Measurements from ENCODE around the gene CDH4.

Gene CDH4

DNA sequence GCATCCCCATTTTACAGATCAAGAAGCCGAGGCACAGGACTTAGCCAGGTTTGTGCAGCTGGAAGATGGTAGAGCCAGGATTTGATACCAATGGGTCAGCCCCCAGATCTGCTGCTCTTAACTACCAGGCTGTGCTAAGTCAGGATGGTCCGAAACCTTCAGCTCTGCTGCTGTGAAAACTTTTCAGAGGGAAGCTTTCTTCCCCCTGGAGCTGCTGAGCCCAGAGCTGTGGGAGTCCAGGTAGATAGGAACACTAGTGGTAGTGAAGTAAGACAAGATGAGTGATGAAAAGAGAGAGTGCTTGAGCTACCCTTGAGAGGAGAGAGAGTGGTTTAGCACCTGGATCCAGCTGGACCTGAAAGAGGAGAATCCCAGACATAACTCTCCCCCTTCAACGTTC lies 230.8 kb downstream of the CDH4 start:
- DNase-seq (ENCODE audit: low read depth in 1 of 2, low spot score in 1 of 2) = no peak

DNA sequence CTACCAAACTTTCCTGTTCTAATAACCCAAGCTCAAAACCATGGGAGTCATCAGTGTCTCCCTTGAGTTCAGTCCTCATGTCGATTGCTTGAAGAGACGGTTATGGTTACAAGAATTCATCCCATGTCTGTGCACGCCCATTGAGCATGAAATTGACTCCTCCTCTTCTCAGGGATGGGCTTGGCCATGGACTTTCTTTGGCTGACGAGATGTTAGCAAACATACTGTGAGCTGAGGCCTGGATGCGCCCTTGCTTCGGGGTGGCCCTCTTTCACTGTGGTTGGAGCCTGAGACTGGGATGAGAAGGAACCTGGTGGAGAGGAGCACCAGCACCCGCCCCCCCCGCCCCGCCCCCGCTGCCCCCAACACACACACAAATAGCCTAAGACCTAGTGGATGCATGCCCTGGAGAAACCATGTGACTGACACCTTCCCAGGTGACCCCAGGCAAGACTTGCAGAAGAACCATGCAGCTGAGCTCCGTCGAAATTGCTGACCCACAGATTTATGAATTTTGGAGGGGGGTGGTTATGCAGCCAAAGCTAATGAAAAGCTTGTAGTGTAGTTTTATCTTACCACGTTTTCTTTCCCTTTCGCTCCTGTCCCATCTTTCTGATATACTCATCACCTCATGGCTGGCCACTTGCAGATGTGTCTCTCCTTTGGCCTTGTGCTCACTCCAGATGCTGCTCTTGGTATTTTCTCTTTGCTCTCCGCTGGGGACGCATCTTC lies 231.4 kb downstream of the CDH4 start:
- DNase-seq (ENCODE audit: low read depth in 1 of 2, low spot score in 1 of 2) = no peak

DNA sequence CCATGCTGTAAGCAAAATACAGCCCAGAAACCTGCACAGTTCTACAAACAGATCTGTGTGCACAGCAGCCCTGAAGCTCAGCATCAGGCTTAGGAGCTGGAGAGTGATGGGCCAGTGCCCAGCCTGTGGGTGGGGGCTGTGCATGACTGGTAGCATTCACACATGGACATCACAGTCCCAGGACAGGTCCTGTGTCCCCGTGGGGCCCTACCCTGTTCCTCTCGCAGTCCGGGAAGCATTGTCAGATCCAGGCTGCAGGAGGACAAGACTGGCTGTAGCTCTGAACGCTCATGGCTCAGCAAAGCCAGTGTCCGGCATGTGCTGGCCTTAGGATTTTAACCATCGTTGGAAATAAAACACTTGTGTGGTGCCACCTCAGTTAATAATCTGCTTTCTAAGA lies 234.1 kb downstream of the CDH4 start:
- DNase-seq (ENCODE audit: low read depth in 1 of 2, low spot score in 1 of 2) = no peak

DNA sequence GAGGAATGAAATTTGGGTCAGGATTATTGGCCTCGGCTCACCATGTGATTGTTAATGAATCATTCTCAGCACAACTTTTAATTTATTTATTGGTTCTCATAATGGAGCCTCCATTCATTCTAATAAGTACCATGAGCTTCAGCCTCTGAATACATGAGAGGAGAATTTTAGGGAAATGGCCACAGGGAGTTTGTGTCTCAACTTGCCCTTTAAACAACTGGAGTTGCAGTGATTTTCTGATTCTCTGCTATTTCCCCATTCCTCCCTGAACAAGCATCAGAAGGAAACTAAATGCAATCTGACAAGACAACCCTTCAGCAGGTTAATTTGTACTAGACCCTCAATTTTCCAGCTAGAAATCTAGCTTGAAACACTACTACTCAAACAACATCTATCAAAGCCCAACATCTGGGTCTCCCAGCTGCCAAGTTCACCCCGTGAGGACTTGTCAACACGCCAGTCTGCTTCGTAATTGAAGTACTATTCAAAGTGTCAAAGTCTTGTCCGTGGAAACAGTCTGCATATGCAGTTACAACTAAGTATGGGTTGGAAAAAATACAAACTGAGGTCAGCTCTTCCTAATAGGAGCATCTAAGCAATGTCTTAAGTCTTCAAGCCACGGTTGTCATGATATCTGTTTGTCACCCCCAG lies 235.4 kb downstream of the CDH4 start:
- no peak for DNase-seq (ENCODE audit: low read depth in 1 of 2, low spot score in 1 of 2)

DNA sequence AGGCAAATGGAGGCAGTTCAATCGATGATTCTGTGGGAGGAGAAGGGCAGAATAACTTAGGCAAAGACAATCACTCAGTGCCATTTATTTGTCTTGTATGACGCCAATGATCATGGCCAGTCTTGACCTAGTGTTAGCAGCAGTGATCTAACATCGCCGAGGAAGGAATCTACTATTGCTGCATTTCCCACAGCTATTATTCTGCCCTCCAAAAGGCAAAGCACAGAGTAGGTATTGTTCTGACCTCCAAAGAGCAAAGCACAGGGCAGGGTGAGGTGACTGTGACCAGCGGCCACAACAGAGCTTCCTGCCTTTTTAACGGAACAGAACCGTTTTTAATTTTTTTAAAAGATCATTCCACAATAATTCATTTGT lies 235.9 kb downstream of the CDH4 start:
- DNase-seq (ENCODE audit: low read depth in 1 of 2, low spot score in 1 of 2) = no peak

DNA sequence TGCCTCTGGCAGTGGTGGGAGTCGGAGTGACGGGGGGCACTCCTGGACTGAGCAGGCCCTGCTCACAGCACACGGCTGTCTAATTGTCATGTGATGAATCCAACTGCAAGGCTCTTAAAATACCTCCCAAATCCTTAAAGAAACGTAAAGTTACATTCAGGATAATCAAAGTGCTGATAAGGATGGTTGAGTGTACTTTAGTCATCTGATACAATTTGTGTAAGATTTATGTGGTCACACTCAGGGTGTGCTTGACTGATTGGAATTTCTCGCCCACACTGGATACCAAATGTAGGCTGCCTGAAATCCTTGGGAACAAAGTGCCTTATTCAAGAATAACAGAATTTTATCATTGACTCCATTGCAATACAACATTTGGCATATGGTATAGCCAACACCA lies 238.7 kb downstream of the CDH4 start:
- no peak for DNase-seq (ENCODE audit: low read depth in 1 of 2, low spot score in 1 of 2)

DNA sequence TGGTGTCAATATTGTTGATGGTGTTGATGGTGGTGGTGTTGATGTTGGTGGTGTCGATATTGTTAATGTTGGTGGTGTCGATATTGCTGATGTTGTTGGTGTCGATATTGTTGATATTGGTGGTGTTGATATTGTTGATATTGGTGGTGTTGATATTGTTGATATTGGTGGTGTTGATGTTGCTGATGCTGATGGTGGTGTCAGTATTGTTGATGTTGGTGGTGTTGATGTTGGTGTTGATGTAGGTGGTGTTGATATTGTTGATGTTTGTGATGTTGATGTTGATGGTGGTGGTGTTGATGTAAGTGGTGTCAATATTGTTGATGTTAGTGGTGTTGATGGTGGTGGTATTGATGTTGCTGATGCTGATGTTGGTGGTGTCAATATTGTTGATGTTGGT lies 240.0 kb downstream of the CDH4 start:
- DNase-seq (ENCODE audit: low read depth in 1 of 2, low spot score in 1 of 2) = no peak

DNA sequence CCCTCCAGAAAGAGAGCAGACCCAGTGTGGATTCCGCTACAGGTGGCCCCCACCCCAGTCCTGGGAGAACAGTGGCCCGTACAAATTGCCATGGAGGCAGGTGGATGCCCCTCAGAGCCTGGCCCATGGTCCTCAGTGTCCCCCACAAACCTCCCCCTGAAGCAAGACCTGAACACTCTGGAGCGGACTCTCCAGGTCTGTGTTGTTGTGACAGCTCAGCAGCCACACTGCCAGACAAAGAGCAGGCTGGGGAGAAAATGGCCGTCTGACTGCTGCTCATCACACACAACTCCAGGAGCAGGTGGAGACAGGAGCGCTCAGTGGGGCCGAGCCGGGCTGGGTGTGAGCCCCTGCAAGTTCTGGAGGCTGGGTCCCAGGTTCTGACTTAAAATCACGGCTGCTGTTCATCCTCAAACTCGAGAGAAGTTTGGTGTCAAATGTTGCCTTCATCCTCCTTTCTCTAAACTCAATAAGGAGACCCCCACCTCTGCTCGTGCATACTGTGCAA lies 241.8 kb downstream of the CDH4 start:
- no peak for DNase-seq (ENCODE audit: low read depth in 1 of 2, low spot score in 1 of 2)

DNA sequence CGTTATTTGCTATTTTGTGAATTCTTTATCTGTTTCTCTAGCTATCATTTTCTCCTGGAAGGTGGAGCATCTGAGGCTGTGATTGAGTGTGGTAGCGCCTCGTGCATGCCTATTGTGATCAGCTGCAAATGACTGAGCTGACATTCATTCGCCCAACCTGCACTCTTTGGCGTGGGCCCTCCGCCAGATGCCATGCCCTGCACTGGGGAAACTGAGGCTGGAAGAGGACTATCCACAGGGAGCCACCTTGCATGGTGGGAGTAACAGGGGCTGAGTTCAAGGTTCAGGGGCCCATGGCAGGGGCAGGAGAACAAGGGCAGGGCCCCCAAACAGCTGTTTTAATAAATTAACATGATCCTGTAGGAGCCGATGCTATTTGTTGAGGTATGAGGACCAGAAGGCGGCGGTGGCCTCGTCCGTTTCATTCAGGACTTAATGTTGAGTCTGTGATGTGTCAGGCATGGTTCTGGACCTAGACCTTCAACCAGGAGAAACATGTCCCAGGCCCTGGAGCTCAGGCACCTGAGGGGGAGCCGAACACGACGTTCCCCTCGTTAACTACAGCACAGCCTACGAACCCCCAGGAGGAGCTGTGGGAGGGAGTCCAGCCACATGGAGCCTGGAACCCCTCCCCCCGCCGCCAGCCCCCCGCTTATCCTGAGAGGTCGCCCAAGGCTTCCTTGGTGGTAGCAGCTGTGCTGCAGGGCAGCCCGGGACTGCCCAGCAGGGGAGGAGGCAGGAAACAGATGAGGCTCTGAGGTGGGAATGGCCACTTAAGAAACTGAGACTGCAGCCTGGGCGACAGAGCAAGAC lies 242.9 kb downstream of the CDH4 start:
- no peak for DNase-seq (ENCODE audit: low read depth in 1 of 2, low spot score in 1 of 2)

DNA sequence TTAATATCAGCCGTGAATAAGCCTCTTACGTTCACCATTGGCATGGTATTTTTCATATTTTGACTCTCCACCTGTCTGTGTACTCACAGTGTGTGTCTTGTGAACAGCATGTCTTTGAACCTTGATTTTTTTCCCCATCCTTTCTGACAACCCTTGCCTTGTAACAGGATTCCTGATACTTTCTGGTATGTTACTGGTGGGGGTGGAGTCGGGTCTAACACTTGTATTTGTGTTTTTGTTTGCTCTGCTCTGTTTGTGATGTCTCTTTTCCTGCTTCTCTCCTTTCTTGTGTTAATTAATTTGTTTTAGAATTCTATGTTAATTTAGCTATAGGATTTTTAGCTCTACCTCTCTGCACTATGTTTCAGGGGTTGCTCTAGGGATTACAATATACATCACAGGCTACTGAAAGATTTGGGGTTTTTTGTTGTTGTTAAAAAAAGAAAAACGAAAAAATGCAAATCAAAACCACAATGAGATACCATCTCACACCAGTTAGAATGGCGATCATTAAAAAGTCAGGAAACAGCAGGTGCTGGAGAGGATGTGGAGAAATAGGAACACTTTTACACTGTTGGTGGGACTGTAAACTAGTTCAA lies 245.1 kb downstream of the CDH4 start:
- DNase-seq (ENCODE audit: low read depth in 1 of 2, low spot score in 1 of 2) = no peak

DNA sequence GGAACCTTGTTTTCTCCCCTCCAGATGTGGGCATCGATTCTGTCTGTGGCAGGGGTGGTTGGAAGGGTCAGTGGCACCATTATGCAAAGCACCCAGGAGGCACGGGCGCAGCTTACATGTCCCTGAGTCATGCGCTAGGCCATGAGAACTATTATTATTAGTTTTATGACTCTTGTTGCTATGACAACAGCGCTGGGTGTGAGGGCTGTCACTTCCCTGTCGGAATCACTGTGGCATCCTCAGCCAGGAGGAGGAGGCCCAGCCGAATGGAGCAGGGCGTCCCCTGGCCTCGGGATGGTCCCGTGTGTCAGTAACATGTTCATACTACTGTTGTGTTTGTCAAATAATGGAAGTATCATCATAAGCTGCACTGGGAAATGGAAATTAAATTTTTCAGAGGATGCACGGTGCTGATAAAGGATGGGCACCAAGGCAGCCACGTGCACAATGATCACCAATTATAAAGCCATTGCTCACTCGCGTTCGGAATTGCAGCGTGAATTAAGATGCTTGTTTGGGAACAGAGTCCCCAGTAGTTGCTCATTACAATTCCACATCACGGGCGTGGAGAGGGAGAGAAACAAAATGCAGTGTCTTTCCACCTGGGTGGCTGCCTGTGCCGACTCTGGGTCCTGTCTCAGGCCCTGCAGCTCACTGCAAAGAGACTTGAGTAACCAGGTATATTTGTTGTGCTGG lies 247.9 kb downstream of the CDH4 start:
- no peak for DNase-seq (ENCODE audit: low read depth in 1 of 2, low spot score in 1 of 2)

DNA sequence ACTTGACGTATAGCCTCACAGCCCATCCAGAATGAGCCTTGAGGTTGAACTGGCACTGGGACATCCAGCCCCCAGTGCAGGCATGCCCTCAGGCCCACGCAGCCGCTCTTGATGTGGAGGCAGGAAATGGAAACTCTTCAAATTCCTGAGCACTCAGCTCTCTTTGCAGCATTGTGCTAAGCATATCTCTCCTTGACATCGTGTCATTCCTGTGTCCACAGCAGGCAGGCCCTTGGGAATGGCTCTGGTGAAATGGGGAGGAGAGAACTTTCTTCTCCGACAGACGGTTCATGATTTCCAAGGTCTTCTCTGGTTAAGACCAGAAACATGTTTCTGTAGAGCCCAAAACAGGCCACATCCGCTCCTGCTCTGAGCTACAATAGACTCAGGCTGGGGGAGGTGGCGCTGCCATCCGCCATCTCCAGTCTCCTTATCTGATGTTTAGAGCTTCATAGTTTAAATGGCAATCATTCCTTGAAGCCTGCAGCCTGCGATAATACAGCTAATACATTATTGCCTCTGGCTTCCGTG lies 248.8 kb downstream of the CDH4 start:
- no peak for DNase-seq (ENCODE audit: low read depth in 1 of 2, low spot score in 1 of 2)

DNA sequence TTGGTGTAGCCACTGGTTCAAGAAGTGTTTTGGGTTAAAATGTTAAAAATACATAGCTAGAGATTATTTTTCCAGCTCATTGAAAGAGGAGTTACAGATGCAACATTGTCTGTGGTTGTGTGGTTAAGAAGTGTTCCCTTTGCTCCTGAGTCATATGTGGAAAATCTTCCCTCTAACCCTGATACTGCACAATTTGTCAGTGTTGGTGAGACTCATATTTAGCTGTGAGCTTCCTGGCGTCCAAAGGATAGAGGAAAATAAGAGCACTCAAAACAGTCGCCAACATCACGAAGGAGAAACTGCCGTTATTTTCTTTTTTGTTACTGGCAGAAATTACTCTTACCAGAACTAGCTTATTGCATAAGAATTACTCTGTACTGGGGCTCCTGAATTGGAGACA lies 250.4 kb downstream of the CDH4 start:
- DNase-seq (ENCODE audit: low read depth in 1 of 2, low spot score in 1 of 2) = no peak

DNA sequence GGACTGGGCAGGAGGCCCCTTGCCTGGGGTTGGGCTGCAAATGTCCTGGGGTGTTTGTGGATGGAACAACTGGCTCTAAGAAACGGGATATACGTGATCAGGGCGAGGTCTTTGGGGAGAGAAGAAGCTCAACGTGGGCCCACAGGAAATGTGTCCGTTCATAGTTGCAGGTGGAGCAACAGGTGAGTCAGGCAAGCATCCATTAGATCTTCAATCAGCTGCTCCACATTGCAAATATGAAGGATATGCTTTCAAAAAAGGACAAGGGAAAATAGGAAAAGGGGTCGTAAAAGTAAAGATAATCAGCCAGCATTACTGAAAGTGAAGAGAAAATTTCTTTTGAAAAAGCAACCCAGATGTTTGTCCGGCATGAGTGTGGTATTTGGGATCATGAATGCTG lies 251.0 kb downstream of the CDH4 start:
- no peak for DNase-seq (ENCODE audit: low read depth in 1 of 2, low spot score in 1 of 2)

DNA sequence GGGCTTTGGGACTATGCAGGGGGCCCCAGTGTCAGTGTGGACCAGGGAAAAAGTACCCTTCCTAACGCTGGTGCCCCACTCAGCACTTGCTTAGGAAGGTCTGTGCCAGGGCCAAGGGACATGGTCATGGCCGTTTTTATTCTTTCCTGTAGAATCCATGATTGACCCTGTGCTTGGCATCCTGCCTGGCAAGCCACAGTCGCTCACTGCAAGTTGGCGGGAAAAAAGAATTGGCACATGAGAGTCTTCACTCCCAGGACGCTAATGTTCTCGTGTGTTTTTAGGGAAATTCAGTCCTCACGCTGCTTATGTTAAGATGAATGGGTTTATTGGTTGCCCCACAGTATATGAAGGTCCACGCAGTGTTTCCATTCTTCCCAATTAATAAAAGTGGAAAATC lies 253.4 kb downstream of the CDH4 start:
- no peak for DNase-seq (ENCODE audit: low read depth in 1 of 2, low spot score in 1 of 2)

DNA sequence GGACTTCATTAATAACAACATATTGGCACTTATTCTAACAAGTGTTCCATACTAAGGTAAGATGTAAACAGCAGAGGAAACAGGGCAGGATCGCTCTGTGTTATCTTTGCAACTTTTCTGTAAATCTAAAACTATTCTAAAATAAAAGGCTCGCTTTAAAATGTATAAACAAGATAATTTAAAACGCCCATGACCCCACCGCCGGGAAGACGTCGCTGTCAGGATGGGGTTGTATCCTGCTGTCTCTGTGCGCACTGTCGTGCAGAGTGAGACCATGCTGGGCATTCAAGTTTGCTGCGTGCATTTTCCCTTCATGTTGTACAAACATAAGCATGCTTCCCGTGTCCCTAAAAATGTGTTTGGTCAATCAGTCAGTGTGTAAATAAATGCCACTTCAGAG lies 255.7 kb downstream of the CDH4 start:
- no peak for DNase-seq (ENCODE audit: low read depth in 1 of 2, low spot score in 1 of 2)

DNA sequence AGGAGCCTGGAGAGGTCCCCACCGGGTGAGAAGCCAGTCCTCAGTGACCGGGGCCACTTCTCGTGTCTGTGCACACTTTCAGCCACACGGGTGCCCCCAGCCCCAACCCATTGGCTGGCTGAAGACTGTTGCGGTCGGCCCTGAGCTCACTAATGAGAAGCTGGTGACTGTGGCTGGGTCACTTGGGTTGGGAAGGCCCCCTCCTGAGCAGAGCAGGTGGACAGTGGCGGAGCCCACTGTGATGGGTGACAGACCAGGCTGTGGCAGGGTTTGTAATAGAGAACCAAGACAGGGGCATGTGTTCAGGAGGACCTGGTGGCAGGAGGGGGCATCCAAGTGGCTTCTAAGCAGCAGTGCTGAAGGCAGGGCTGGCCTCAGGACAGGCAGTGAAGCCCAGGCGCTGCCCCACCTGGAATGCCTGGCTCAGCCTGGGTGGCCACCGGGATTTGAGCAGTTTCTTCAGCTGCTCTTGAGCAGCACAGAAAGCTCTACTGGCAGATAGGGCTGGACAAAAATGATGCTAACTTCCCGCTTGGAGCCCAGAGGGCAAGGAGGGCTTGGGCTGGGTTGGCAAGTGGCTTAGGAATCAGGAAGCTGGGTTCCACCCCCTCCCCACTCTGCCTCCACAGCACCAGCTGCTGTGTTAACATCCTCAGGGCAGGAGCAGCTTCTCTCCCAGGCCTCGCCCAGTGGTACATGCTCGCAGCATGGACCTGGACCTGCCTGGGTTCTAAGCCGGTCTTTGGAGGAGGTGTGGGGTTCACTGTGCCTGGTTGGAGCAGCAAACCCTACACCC lies 256.4 kb downstream of the CDH4 start:
- DNase-seq (ENCODE audit: low read depth in 1 of 2, low spot score in 1 of 2) = no peak

DNA sequence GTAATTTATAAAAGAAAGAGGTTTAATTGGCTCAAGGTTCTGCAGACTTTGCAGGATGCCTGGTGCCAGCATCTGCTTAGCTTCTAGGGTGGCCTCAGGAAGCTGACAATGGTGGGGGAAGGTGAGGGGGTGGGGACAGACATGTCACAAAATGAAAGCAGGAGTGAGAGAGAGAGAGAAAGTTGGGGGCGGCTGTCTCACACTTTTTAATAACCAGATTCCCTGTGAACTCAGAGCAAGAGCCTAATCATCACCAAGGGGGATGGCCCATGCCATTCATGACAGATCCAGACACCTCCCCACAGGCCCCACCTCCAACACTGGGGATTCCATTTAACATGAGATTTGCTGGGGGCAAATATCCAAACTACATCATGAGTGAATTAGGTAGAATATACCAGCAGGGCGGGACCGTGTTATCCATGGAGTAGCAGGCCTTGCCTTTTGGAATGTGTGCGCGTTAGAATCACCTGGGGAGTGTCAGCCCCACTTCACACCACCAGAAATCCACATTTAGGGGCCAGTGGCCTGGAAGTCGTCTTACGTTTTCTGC lies 258.8 kb downstream of the CDH4 start:
- no peak for DNase-seq (ENCODE audit: low read depth in 1 of 2, low spot score in 1 of 2)

DNA sequence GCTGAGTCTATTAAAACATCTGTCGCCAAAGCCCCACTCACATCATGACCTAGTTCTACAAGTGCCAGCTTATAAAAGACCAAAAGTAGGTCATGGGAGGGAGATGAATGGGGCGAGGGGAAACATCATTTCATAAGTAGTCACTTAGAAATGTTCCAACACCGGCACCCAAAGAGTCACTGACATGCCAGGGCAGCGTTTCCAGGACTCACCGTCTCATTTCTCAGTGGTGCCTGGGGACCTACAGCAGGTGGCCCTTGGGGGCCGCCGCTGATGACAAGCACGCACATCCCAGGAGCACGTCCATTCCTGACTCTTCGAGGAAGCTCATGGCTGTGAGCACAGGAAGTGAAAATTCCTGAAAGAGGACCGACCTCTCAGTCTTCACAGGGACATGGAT lies 260.4 kb downstream of the CDH4 start:
- no peak for DNase-seq (ENCODE audit: low read depth in 1 of 2, low spot score in 1 of 2)

All from stimulated activated CD4-positive, alpha-beta T cell treated with anti-CD3 and anti-CD28 coated beads, Interleukin-15, amount 100 ng/mL, for 1 hour (primary cell).